GM23338 (cell line): ENCODE measurements around the gene PRIMPOL. TPM values are rescaled to one million over a fixed set of nuclear protein-coding genes. Genes with fewer than 3 reads are reported as not detected.
A peak's percentile ranks its signal among the peaks of the same experiment; 100 is the strongest.
"Not testable (repeated sequence)": the region's sequence is repeated elsewhere in the genome, so short reads cannot be mapped to it uniquely, and the experiment has no call there.

Experiments used
- ATAC-seq: fragments of 200-7000 bp; cut with Tn5 transposase; 3 replicates; pipeline ENCODE4 v1.9.1; 2020
- DNase-seq: peaks from one replicate; pipeline ENCODE4 v3.0.0-alpha.2; 2015; ENCODE audit warnings: low spot score
- H2AFZ ChIP-seq: fragments of 200-600 bp; sonication (generic); 2 replicates; pipeline ENCODE4 v1.8.0; 2016; ENCODE audit warnings: antibody characterized with exemption, mild to moderate bottlenecking, moderate library complexity
- H3F3A ChIP-seq: fragments of 200-600 bp; sonication (generic); replicated peaks from 2 replicates; pipeline ENCODE4 v1.8.0; 2017; ENCODE audit warnings: antibody characterized with exemption, mixed run types, low read depth
- H3K27ac ChIP-seq: fragments of 200-600 bp; sonication (generic); 2 replicates; pipeline ENCODE4 v1.6.1; 2016; ENCODE audit warnings: low read depth
- H3K27me3 ChIP-seq: fragments of 200-600 bp; sonication (generic); 2 replicates; pipeline ENCODE4 v1.8.0; 2016; ENCODE audit warnings: mild to moderate bottlenecking, mixed run types, moderate library complexity; ENCODE audit not compliant: insufficient read depth
- H3K36me3 ChIP-seq: fragments of 200-600 bp; sonication (generic); 2 replicates; pipeline ENCODE4 v1.8.0; 2016; ENCODE audit warnings: mild to moderate bottlenecking; ENCODE audit not compliant: insufficient read depth
- H3K4me1 ChIP-seq: fragments of 200-600 bp; sonication (generic); 2 replicates; pipeline ENCODE4 v1.8.0; 2016; ENCODE audit warnings: mild to moderate bottlenecking, moderate library complexity; ENCODE audit not compliant: insufficient read depth
- H3K4me2 ChIP-seq: fragments of 200-600 bp; sonication (generic); 2 replicates; pipeline ENCODE4 v1.7.1; 2017; ENCODE audit warnings: mixed run types
- H3K4me3 ChIP-seq: fragments of 200-600 bp; sonication (generic); 2 replicates; pipeline ENCODE4 v1.6.1; 2016; ENCODE audit warnings: mixed run types
- H3K79me2 ChIP-seq: fragments of 200-600 bp; sonication (generic); replicated peaks from 2 replicates; pipeline ENCODE4 v1.8.0; 2017; ENCODE audit warnings: mild to moderate bottlenecking; ENCODE audit not compliant: insufficient read depth
- H3K9me2 ChIP-seq: fragments of 200-600 bp; sonication (generic); 2 replicates; pipeline ENCODE4 v1.8.0; 2017; ENCODE audit not compliant: insufficient read depth
- H4K20me1 ChIP-seq: fragments of 200-600 bp; sonication (generic); replicated peaks from 2 replicates; pipeline ENCODE4 v1.8.0; 2017; ENCODE audit warnings: mild to moderate bottlenecking; ENCODE audit not compliant: insufficient read depth
- H3K27ac Mint-ChIP-seq: 2 replicates; pipeline ENCODE4 v1.8.0; 2020; ENCODE audit warnings: inconsistent platforms, mild to moderate bottlenecking, moderate library complexity, mixed read lengths
- H3K27me3 Mint-ChIP-seq: 3 replicates; pipeline ENCODE4 v1.8.0; 2022; ENCODE audit warnings: low read depth, mild to moderate bottlenecking, moderate library complexity, mixed read lengths, inconsistent platforms; ENCODE audit not compliant: insufficient read depth, poor library complexity
- H3K36me3 Mint-ChIP-seq: 3 replicates; pipeline ENCODE4 v1.8.0; 2021; ENCODE audit warnings: low read depth, mild to moderate bottlenecking, inconsistent platforms, moderate library complexity, mixed read lengths
- H3K4me1 Mint-ChIP-seq: 3 replicates; pipeline ENCODE4 v1.8.0; 2020; ENCODE audit warnings: mild to moderate bottlenecking, inconsistent platforms, mixed read lengths
- H3K4me3 Mint-ChIP-seq: 3 replicates; pipeline ENCODE4 v1.8.0; 2021; ENCODE audit warnings: moderate library complexity, mild to moderate bottlenecking, inconsistent platforms, mixed read lengths
- H3K9me3 Mint-ChIP-seq: 3 replicates; pipeline ENCODE4 v1.8.0; 2020; ENCODE audit warnings: moderate library complexity, mild to moderate bottlenecking, inconsistent platforms, mixed read lengths
- EZH2 ChIP-seq: fragments of 200-600 bp; sonication (generic); IDR thresholded peaks from one replicate; pipeline ENCODE4 v1.8.0; 2017; ENCODE audit warnings: antibody characterized with exemption, mild to moderate bottlenecking, low read depth; ENCODE audit not compliant: unreplicated experiment
- EZH2phosphoT487 ChIP-seq: fragments of 200-600 bp; sonication (generic); IDR thresholded peaks from one replicate; pipeline ENCODE4 v1.8.1; 2018; ENCODE audit warnings: antibody characterized with exemption; ENCODE audit not compliant: unreplicated experiment
- JUNB ChIP-seq: IDR thresholded peaks from one replicate; pipeline ENCODE4 v1.6.1; 2016; ENCODE audit warnings: antibody characterized with exemption; ENCODE audit not compliant: unreplicated experiment
- NANOG ChIP-seq: IDR thresholded peaks from 2 replicates; pipeline ENCODE4 v1.6.1; 2016; ENCODE audit warnings: antibody characterized with exemption, borderline replicate concordance
- POLR2AphosphoS5 ChIP-seq: IDR thresholded peaks from 2 replicates; pipeline ENCODE4 v1.6.1; 2016; ENCODE audit warnings: antibody characterized with exemption, low read depth
- ZNF331 ChIP-seq: fragments of 250-450 bp; sonication (Bioruptor Pico); IDR thresholded peaks from 2 replicates; pipeline ENCODE4 v1.5.0; 2020; ENCODE audit warnings: low read depth, mild to moderate bottlenecking, moderate library complexity
- ZNF462 ChIP-seq: fragments of 250-450 bp; sonication (Bioruptor Pico); IDR thresholded peaks from 2 replicates; pipeline ENCODE4 v1.5.0; 2020; ENCODE audit warnings: mild to moderate bottlenecking, moderate library complexity
- polyA plus RNA-seq: library from polyadenylated mRNA; unstranded; fragments of >200 nt; fragmentation: Nextera tagmentation; extraction: Ambion mirVana; gene quantifications from 2 replicates; pipeline ENCODE4 v1.2.1, GENCODE V29; 2016
- total RNA-seq: library from RNA; depleted of rRNA; stranded (reverse); fragments of >200 nt; shearing (Covaris generic); gene quantifications from 2 replicates; pipeline ENCODE4 v1.2.3, GENCODE V29; 2014
- TF ChIP-seq, protein P1 (sequence below), 2 experiments: fragments of 200-600 bp in 1 of 2; sonication (generic) in 1 of 2; conservative IDR thresholded peaks; 2 replicates each; pipeline versions ENCODE4 v1.5.1 to v1.6.1; 2016 to 2017; ENCODE audit warnings: antibody characterized with exemption in 2 of 2, low read depth in 2 of 2, mild to moderate bottlenecking in 2 of 2, moderate library complexity in 1 of 2

Gene PRIMPOL
- total and polyA plus RNA-seq, 2 experiments from 2014 or later = 3.5 to 9.6 TPM

- no peak for TF ChIP-seq EZH2phosphoT487
- no peak for TF ChIP-seq ZNF331 (CRISPR knock-in tag)
- no peak for TF ChIP-seq JUNB
- no peak for TF ChIP-seq ZNF462
- TF ChIP-seq POLR2AphosphoS5 = no peak
- TF ChIP-seq EZH2 = no peak
Observed at GRCh38 chr4:184734758-184735157, 85.2 kb downstream of the PRIMPOL start (continued).

DNA sequence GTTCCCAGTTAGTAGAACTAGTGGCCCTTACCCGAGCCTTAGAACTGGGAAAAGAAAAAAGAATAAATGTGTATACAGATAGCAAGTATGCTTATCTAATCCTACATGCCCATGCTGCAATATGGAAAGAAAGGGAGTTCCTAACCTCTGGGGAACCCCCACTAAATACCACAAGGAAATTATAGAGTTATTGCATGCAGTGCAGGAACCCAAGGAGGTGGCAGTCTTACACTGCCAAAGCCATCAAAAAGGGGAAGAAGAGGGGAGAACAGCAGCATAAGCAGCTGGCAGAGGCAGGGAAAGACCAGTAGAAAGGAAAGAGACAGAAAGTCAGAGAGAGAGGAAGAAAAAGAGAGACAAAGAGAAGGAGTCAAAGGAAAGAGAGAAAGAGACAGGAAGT lies 90.0 kb downstream of the PRIMPOL start:
- Mint-ChIP-seq H3K9me3 (peaks cover 39% of the 10 kb centered on the region), H3K4me1 (peaks cover 14% of the 10 kb centered on the region), H3K36me3 (peaks cover 27% of the 10 kb centered on the region)
- H3K4me2 ChIP-seq, H3K36me3 ChIP-seq, H3K4me1 ChIP-seq, H4K20me1 ChIP-seq, H3K4me3 ChIP-seq, H3F3A ChIP-seq, H3K9me2 ChIP-seq, H2AFZ ChIP-seq, ATAC-seq, H3K27me3 Mint-ChIP-seq, H3K79me2 ChIP-seq, DNase-seq, H3K27me3 ChIP-seq, H3K27ac Mint-ChIP-seq, H3K27ac ChIP-seq, H3K4me3 Mint-ChIP-seq: not testable (repeated sequence)

DNA sequence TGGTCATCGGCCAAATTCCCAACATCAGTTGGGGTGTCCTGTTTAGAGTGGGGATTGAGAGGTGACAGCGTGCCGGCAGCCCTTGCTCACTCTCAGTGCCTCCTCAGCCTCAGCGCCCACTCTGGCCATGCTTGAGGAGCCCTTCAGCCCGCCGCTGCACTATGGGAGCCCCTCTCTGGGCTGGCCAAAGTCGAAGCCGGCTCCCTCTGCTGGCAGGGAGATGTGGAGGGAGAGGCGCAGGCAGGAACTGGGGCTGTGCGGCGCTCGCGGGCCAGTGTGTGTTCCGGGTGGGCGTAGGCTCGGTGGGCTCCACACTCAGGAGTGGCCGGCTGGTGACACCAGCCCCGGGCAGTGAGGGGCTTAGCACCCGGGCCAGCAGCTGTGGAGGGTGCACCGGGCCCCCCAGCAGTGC lies 91.4 kb downstream of the PRIMPOL start:
- Mint-ChIP-seq H3K4me1 (peaks cover 12% of the 10 kb centered on the region), H3K27me3 (peaks cover 2% of the 10 kb centered on the region), H3K27ac (no peak overlapping the region), H3K4me3 (no peak overlapping the region), H3K9me3 (peaks cover 39% of the 10 kb centered on the region), H3K36me3 (peaks cover 27% of the 10 kb centered on the region)
- H3K4me2 ChIP-seq = no peak overlapping the region
- H3K36me3 ChIP-seq = no peaks in the 10 kb centered on the region
- no peaks in the 10 kb centered on the region for H4K20me1 ChIP-seq
- no peaks in the 10 kb centered on the region for H3K27me3 ChIP-seq
- TF ChIP-seq, protein P1, sequence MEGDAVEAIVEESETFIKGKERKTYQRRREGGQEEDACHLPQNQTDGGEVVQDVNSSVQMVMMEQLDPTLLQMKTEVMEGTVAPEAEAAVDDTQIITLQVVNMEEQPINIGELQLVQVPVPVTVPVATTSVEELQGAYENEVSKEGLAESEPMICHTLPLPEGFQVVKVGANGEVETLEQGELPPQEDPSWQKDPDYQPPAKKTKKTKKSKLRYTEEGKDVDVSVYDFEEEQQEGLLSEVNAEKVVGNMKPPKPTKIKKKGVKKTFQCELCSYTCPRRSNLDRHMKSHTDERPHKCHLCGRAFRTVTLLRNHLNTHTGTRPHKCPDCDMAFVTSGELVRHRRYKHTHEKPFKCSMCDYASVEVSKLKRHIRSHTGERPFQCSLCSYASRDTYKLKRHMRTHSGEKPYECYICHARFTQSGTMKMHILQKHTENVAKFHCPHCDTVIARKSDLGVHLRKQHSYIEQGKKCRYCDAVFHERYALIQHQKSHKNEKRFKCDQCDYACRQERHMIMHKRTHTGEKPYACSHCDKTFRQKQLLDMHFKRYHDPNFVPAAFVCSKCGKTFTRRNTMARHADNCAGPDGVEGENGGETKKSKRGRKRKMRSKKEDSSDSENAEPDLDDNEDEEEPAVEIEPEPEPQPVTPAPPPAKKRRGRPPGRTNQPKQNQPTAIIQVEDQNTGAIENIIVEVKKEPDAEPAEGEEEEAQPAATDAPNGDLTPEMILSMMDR (conservative IDR thresholded peaks at IDR 0.05; ENCODE audit: low read depth in 2 of 2) = peak; percentile 41 to 47
- TF ChIP-seq NANOG = no peak
- DNase-seq (peak; percentile 21), ATAC-seq (no peak)
- no peaks in the 10 kb centered on the region for H3K79me2 ChIP-seq
- no peak overlapping the region for H2AFZ ChIP-seq
- no peak overlapping the region for H3K27ac ChIP-seq
- H3K9me2 ChIP-seq = no peaks in the 10 kb centered on the region
- no peak overlapping the region for H3K4me3 ChIP-seq
- peaks cover 1% of the 10 kb centered on the region for H3K4me1 ChIP-seq
- no peaks in the 10 kb centered on the region for H3F3A ChIP-seq

- H4K20me1 ChIP-seq, ATAC-seq, H3K4me3 Mint-ChIP-seq, H2AFZ ChIP-seq, H3F3A ChIP-seq, H3K36me3 ChIP-seq, H3K4me3 ChIP-seq, H3K9me2 ChIP-seq, H3K4me2 ChIP-seq, H3K27ac ChIP-seq, H3K27me3 ChIP-seq, H3K27ac Mint-ChIP-seq, DNase-seq, H3K27me3 Mint-ChIP-seq, H3K79me2 ChIP-seq, H3K4me1 ChIP-seq: not testable (repeated sequence)
- Mint-ChIP-seq H3K4me1 (peaks cover 12% of the 10 kb centered on the region), H3K36me3 (peaks cover 27% of the 10 kb centered on the region), H3K9me3 (peaks cover 36% of the 10 kb centered on the region)
Observed at GRCh38 chr4:184741651-184742050, 92.1 kb downstream of the PRIMPOL start.
